ENCODE results near the gene HEYL. TPM values are rescaled to one million over a fixed set of nuclear protein-coding genes. Genes with fewer than 3 reads are reported as not detected.

HEYL gene
- total and polyA plus RNA-seq, 9 of the 15 experiments (the other 6 are each of a cell fraction or from before 2014, with no cell fraction given), result 0.13 to 0.89 (median 0.25) TPM

DNA sequence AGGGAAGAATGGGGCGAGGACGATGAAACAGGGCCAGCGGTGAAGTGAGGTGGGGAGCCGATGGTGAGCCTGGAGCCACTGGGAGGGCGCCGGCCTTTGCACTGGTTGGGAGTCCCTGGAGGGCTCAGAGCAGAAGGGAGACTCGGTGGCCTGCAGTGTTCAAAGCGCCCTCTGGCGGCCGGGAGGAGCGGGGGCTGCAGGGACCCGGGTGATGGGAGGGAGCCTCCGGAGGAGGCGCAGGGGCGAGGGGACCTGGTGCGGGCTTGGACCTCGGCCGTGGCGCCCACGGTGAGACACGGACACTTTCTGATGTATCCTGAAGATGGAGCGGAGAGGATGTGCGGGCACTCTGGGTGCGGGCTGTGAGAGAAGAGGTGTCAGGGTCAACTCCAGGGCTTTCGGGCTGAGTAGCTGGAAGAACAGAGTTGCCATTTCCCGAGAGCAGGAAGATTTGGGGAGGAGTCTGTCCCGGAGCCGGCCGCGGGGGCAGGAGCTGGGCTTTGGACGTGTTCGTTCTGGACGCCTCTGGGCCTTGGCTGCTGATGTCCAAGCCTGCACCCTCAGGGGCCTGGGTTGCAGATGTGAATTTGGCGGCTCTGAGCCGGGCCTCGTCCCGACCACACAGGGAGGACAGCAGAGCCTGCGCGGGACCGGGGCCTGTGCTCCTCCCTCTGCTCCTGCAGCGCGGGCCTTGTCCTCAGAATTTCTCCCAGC lies 29.7 kb downstream of the HEYL start:
- BruUV-seq (replicated peaks), result no TSS peak
- H3K9me1 ChIP-seq (ENCODE audit: control insufficient read depth, insufficient read depth, low read length), result no peaks in the 10 kb centered on the region
- H3K9me3 ChIP-seq (replicated peaks; ENCODE audit: control insufficient read depth, insufficient read depth, low read depth, low read length), result no peaks in the 10 kb centered on the region
- no peaks in the 10 kb centered on the region for H3K36me3 ChIP-seq (ENCODE audit: control insufficient read depth, insufficient read depth, low read length)
- peaks cover 0 to 11% of the 10 kb centered on the region in 2 experiments; a peak in 2 of 5 replicates for H3K4me1 ChIP-seq (replicated peaks in 1 of 2; ENCODE audit: control insufficient read depth in 2 of 2, insufficient read depth in 2 of 2, low read length in 2 of 2)
- H2AFZ ChIP-seq (ENCODE audit: low read depth, low read length), result peak overlapping the region; percentile 64
- FAIRE-seq (no peak), DNase-seq (ENCODE audit: extremely low read depth in 1 of 4, low spot score in 3 of 4) (peak; percentile 64 to 72 (median 71)), ATAC-seq (peak; percentile 90)
- in situ Hi-C loops (cut with MboI) (no loop called here), intact Hi-C loops (cut with micrococcal nuclease) (loop anchor here (5.0 kb wide), 1 partner anchor 188 kb away; no protein-coding TSS in a partner anchor)
- H3K27me3 ChIP-seq (ENCODE audit: control insufficient read depth in 2 of 2, insufficient read depth in 2 of 2, low read length in 2 of 2), result no peaks in the 10 kb centered on the region
- 36% methylated on average over 38 of the region's 42 CpGs for WGBS (ENCODE audit: insufficient coverage, low coverage, missing lambda C conversion rate)
- no peak overlapping the region for H3K27ac ChIP-seq (ENCODE audit: extremely low read depth, low read depth, low read length)
- no peaks in the 10 kb centered on the region for H4K20me1 ChIP-seq (replicated peaks; ENCODE audit: control insufficient read depth, insufficient read depth, low read length)
- H3K4me2 ChIP-seq (ENCODE audit: insufficient read depth, low read length), result 0 out of 2 replicates have a peak overlapping the region, but pooled peaks have one; percentile 6
- ChIA-PET CTCF (ENCODE audit: low intra/inter-chr PET ratio) (no interaction called here), POLR2A (interaction anchor here (0.7 to 1.1 kb wide), 2 partner anchors 13 to 61 kb away, joined by 3 to 4 read pairs; no protein-coding TSS in a partner anchor)
- no peak overlapping the region for H3K4me3 ChIP-seq
- no peak overlapping the region for H3K9ac ChIP-seq (ENCODE audit: insufficient read depth in 1 of 2, low read depth in 2 of 2, low read length in 2 of 2)
- no peaks in the 10 kb centered on the region for H3K79me2 ChIP-seq (ENCODE audit: control insufficient read depth, insufficient read depth, low read length)
- TF ChIP-seq E2F8 (IDR thresholded peaks at IDR 0.05; ENCODE audit: low read depth, partially characterized antibody) (no peak), HCFC1 (IDR thresholded peaks at IDR 0.05; ENCODE audit: low read depth, low read length) (peak; percentile 26; the same call in 1 of the 2 replicates), XRCC4 (IDR thresholded peaks at IDR 0.05; ENCODE audit: extremely low read depth, insufficient read depth, insufficient read length) (no peak), CTCFL (IDR thresholded peaks at IDR 0.05; ENCODE audit: borderline replicate concordance, insufficient read depth, low read depth, low read length, poor library complexity, severe bottlenecking) (peak; percentile 93), CXXC5 (CRISPR knock-in tag; IDR thresholded peaks at IDR 0.05) (peak; percentile 28; the same call in 1 of the 2 replicates), CTCF (IDR thresholded peaks at IDR 0.05 in 2 of 3, conservative IDR thresholded peaks at IDR 0.05 in 1 of 3; ENCODE audit: insufficient read depth in 2 of 3, low read depth in 1 of 3, low read length in 3 of 3) (peak; percentile 67 to 89 (median 67)), ZBTB7A (IDR thresholded peaks at IDR 0.05; ENCODE audit: borderline replicate concordance, control insufficient read depth, low read depth, low read length) (peak; percentile 87; the same call in 1 of the 2 replicates), MED1 (CRISPR knock-in tag; IDR thresholded peaks at IDR 0.05; ENCODE audit: borderline replicate concordance) (no peak), SP2 (IDR thresholded peaks at IDR 0.05; ENCODE audit: extremely low read depth, low read depth, low read length, poor library complexity, severe bottlenecking) (peak; percentile 51), ETV5 (CRISPR knock-in tag; IDR thresholded peaks at IDR 0.05; ENCODE audit: low read depth) (no peak)
- TF ChIP-seq, protein P1, sequence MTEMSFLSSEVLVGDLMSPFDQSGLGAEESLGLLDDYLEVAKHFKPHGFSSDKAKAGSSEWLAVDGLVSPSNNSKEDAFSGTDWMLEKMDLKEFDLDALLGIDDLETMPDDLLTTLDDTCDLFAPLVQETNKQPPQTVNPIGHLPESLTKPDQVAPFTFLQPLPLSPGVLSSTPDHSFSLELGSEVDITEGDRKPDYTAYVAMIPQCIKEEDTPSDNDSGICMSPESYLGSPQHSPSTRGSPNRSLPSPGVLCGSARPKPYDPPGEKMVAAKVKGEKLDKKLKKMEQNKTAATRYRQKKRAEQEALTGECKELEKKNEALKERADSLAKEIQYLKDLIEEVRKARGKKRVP (CRISPR knock-in tag; IDR thresholded peaks at IDR 0.05), result no peak

Data from K562 (cell line).